Measurements from ENCODE around the gene RNU5B-1.

Gene RNU5B-1

GRCh38 chr15:65338823-65339222 lies 34.3 kb downstream of the RNU5B-1 start:
- TF ChIP-seq CTCF (IDR thresholded peaks at IDR 0.05; ENCODE audit: extremely low read depth, missing control alignments), result no peak
- no peak for DNase-seq (ENCODE audit: low spot score)

GRCh38 chr15:65339416-65339815 lies 34.9 kb downstream of the RNU5B-1 start:
- TF ChIP-seq CTCF (IDR thresholded peaks at IDR 0.05; ENCODE audit: extremely low read depth, missing control alignments), result no peak
- DNase-seq (ENCODE audit: low spot score), result no peak

DNA sequence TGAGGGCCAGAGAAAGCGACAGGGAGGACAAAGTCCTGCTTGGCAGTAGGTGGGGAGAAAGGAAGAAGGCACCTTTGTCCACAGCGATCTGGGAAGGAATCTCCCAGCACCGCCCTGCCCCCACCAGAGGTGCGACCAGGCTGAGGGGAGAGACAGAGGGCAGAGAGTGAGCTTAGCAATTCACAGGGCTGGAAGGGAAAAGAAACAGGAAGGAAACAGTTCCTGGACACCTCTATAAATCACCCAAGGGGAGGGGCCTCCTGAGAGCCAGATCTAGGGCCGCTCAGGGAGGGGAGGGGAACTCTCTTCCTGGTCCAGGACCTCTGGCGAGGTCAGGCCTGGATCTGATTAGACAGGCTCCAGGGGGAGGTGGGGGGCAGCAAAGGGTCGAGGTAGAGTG lies 35.4 kb downstream of the RNU5B-1 start:
- DNase-seq (ENCODE audit: low spot score), result no peak
- TF ChIP-seq CTCF (IDR thresholded peaks at IDR 0.05; ENCODE audit: extremely low read depth, missing control alignments), result no peak

GRCh38 chr15:65342493-65342892 lies 38.0 kb downstream of the RNU5B-1 start:
- DNase-seq (ENCODE audit: low spot score), result no peak
- TF ChIP-seq CTCF (IDR thresholded peaks at IDR 0.05; ENCODE audit: extremely low read depth, missing control alignments), result no peak

DNA sequence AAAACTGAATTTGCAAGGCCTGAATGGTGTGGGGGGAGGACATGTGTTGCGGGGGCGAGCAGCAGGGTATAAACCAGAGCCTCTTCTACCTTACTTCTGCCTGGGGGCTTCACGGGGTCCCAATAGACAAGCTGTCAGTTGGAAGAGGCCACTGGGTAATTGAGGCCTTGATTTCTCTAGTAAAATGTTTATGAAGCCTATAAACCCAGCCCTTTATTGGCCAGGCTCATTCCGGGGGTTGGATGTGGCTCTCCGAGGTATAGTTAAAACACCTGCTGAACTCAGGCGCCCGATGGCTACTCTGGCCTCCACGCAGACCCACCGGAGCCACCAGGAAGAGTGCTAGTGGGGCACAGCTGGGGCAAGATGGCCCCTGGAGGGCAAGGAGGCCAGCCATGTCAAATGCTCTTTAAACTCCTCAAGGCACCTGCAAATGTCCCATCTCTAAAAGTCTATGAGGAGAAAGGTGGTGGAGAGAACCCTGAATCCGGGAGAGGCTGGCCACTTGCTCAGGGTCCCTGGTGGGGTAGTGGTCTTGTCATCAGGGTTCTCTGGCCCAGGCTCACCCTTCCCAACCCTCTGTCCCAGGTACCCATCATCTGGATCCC lies 39.0 kb downstream of the RNU5B-1 start:
- TF ChIP-seq CTCF (IDR thresholded peaks at IDR 0.05; ENCODE audit: extremely low read depth, missing control alignments), result no peak
- DNase-seq (ENCODE audit: low spot score), result no peak

DNA sequence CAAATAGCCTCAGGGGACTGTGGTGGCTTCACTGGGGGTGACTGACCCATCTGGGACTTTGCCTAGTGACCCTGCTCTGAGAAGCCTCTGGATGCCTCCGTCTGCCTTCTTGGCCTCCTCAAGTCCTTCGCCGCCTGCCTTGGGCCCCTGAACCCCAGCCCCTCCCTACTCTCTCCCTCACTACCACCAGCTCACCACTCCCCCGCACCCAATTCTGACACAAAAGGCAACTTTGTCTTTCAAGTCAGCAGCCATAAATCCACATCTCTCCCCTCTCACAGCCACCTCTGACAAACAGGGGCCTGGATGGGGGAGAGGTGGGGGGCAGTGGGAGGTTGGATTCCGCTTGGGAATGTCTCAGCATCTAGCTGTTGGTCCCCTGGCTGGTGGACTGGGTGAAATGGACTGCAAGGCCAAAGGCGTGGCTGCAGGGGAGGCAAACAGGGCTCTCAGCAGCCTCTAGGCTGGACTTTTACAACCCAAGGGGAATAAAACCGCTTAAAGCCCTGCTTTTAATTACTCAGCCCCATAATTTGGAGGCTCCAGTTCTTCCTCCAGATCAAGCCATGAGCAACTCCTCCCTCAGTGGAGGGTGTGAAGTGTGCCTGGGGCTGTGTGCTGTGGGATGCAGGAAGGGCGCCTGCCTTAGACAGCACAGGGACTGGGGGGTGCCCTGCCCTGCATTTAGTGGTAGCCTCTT lies 39.9 kb downstream of the RNU5B-1 start:
- TF ChIP-seq CTCF (IDR thresholded peaks at IDR 0.05; ENCODE audit: extremely low read depth, missing control alignments), result no peak
- no peak for DNase-seq (ENCODE audit: low spot score)

DNA sequence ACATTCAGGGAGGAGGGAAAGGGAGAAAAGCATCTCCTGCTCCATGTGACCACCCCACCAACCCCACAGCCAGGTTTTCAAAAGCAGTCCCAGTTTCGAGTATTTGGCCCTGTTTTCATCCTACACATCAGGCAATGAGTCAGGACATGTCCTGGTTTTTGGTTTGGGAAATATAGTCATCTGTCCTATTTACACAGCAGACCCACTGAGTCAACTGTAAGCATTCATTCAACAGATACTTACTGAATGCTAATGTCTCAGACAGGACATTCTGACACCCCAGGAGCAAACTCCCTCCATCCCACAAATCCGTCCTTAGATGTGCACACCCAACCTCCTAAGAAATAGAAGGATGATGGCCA lies 40.4 kb downstream of the RNU5B-1 start:
- TF ChIP-seq CTCF (IDR thresholded peaks at IDR 0.05; ENCODE audit: extremely low read depth, missing control alignments), result no peak
- no peak for DNase-seq (ENCODE audit: low spot score)
